ENCODE data around the gene PTPRG.

PTPRG gene

GRCh38 chr3:62020706-62021105 is 459.3 kb downstream of the PTPRG start:
- TF ChIP-seq CREB1 (IDR thresholded peaks at IDR 0.05; ENCODE audit: low read depth), result no peak
- no peak for TF ChIP-seq TAF1 (IDR thresholded peaks at IDR 0.05; ENCODE audit: low read depth)
- TF ChIP-seq TCF12 (IDR thresholded peaks at IDR 0.05; ENCODE audit: low read depth), result no peak
- no peak for TF ChIP-seq CEBPB (IDR thresholded peaks at IDR 0.05)
- TF ChIP-seq USF1 (IDR thresholded peaks at IDR 0.05), result no peak
- TF ChIP-seq EGR1 (IDR thresholded peaks at IDR 0.05), result no peak
- TF ChIP-seq FOXM1 (IDR thresholded peaks at IDR 0.05; ENCODE audit: borderline replicate concordance, low read depth), result no peak

GRCh38 chr3:62022312-62022711 is 460.9 kb downstream of the PTPRG start:
- no peak for TF ChIP-seq MAX (IDR thresholded peaks at IDR 0.05)
- TF ChIP-seq USF1 (IDR thresholded peaks at IDR 0.05), result no peak
- no peak for TF ChIP-seq EP300 (IDR thresholded peaks at IDR 0.05; ENCODE audit: borderline replicate concordance)
- TF ChIP-seq TEAD4 (IDR thresholded peaks at IDR 0.05), result no peak
- TF ChIP-seq REST (IDR thresholded peaks at IDR 0.05; ENCODE audit: low read depth), result no peak

DNA sequence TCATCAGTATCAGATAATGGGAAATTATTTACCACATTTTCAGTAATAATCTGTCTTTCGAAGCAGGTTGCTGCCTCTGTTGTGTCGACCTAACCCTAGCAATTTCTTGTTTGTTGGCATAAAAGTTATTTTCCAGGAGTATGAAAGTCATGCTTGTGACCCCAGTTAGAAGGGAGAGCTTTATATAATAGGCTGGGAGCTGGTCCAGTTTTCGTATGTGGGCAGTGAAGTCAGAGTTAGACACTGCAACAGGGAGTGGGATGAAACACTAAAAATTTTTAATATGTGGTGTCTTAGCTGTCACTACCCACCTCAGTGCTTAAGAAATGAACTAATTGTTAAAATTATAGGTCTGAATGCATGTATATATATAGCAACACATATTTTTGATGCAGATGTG is 463.5 kb downstream of the PTPRG start:
- TF ChIP-seq EGR1 (IDR thresholded peaks at IDR 0.05) (no peak), TCF12 (IDR thresholded peaks at IDR 0.05; ENCODE audit: low read depth) (no peak), USF1 (IDR thresholded peaks at IDR 0.05) (no peak), CEBPB (IDR thresholded peaks at IDR 0.05) (no peak), CREB1 (IDR thresholded peaks at IDR 0.05; ENCODE audit: low read depth) (no peak), FOXM1 (IDR thresholded peaks at IDR 0.05; ENCODE audit: borderline replicate concordance, low read depth) (no peak), TAF1 (IDR thresholded peaks at IDR 0.05; ENCODE audit: low read depth) (no peak), ZBTB7A (IDR thresholded peaks at IDR 0.05; ENCODE audit: low read depth) (no peak), REST (IDR thresholded peaks at IDR 0.05; ENCODE audit: low read depth) (no peak), MAX (IDR thresholded peaks at IDR 0.05) (no peak), TEAD4 (IDR thresholded peaks at IDR 0.05) (no peak), RAD21 (IDR thresholded peaks at IDR 0.05; ENCODE audit: low read depth) (no peak), YY1 (IDR thresholded peaks at IDR 0.05; ENCODE audit: low read depth) (no peak), NFIC (IDR thresholded peaks at IDR 0.05) (no peak), EP300 (IDR thresholded peaks at IDR 0.05; ENCODE audit: borderline replicate concordance) (no peak)

- TF ChIP-seq USF1 (IDR thresholded peaks at IDR 0.05) (no peak), CEBPB (IDR thresholded peaks at IDR 0.05) (no peak), TCF12 (IDR thresholded peaks at IDR 0.05; ENCODE audit: low read depth) (no peak), TAF1 (IDR thresholded peaks at IDR 0.05; ENCODE audit: low read depth) (no peak), REST (IDR thresholded peaks at IDR 0.05; ENCODE audit: low read depth) (no peak), ZBTB7A (IDR thresholded peaks at IDR 0.05; ENCODE audit: low read depth) (no peak), RAD21 (IDR thresholded peaks at IDR 0.05; ENCODE audit: low read depth) (no peak), EGR1 (IDR thresholded peaks at IDR 0.05) (no peak), CREB1 (IDR thresholded peaks at IDR 0.05; ENCODE audit: low read depth) (no peak), TEAD4 (IDR thresholded peaks at IDR 0.05) (no peak), FOXM1 (IDR thresholded peaks at IDR 0.05; ENCODE audit: borderline replicate concordance, low read depth) (no peak), YY1 (IDR thresholded peaks at IDR 0.05; ENCODE audit: low read depth) (no peak), NFIC (IDR thresholded peaks at IDR 0.05) (no peak), MAX (IDR thresholded peaks at IDR 0.05) (no peak), EP300 (IDR thresholded peaks at IDR 0.05; ENCODE audit: borderline replicate concordance) (no peak)
Measured at GRCh38 chr3:62025913-62026312, 464.5 kb downstream of the PTPRG start.
